Activated naive CD4-positive, alpha-beta T cell (primary cell): ENCODE data around the gene FRG2.
"Not testable (repeated sequence)": the region's sequence is repeated elsewhere in the genome, so short reads cannot be mapped to it uniquely, and the experiment has no call there.

Experiments used
- DNase-seq, 4 experiments: peaks; one replicate each; lab custom pipeline; 2025; lab: John Stamatoyannopoulos, UW

Gene FRG2

GRCh38 chr4:190016369-190017289 lies 10.4 kb downstream of the FRG2 start:
- DNase-seq = no peak

- no peak for DNase-seq
These were observed 11.3 kb downstream of the FRG2 start for GRCh38 chr4:190015538-190016368.

- DNase-seq = no peak
These were observed 12.1 kb downstream of the FRG2 start for GRCh38 chr4:190014771-190015537.

- DNase-seq = not testable (repeated sequence)
These were observed 37.1 kb downstream of the FRG2 start for GRCh38 chr4:189989941-189990340.

GRCh38 chr4:189988877-189989431 lies 38.1 kb downstream of the FRG2 start:
- no peak for DNase-seq

- DNase-seq = not testable (repeated sequence)
These were observed 41.3 kb downstream of the FRG2 start for GRCh38 chr4:189985651-189986243.

GRCh38 chr4:189984661-189985060 lies 42.4 kb downstream of the FRG2 start:
- not testable (repeated sequence) for DNase-seq

- not testable (repeated sequence) for DNase-seq
These were observed 43.0 kb downstream of the FRG2 start for GRCh38 chr4:189983916-189984526.

- no peak for DNase-seq
These were observed 45.1 kb downstream of the FRG2 start for GRCh38 chr4:189981970-189982369.

GRCh38 chr4:189980292-189980691 lies 46.8 kb downstream of the FRG2 start:
- not testable (repeated sequence) for DNase-seq

- DNase-seq = no peak
These were observed 47.6 kb downstream of the FRG2 start for GRCh38 chr4:189979196-189980047.
